Astrocyte of the spinal cord (primary cell): ENCODE measurements around the gene TTLL11.

Source experiments
- DNase-seq: peaks from one replicate; pipeline ENCODE4 v3.0.0; 2011; ENCODE audit warnings: low read depth, low spot score
- H3K4me3 ChIP-seq: 2 replicates; pipeline ENCODE4 v1.5.1; 2011; ENCODE audit warnings: low read depth, mild to moderate bottlenecking, low read length, moderate library complexity
- in situ Hi-C: cut with HindIII; loops from 2 replicates; pipeline ENCODE4 v1.10.0; 2017; ENCODE audit warnings: low sequenced_read_pairs
- TF ChIP-seq, protein P1 (sequence below): IDR thresholded peaks from 2 replicates; pipeline ENCODE4 v1.5.1; 2012; ENCODE audit warnings: low read depth, mild to moderate bottlenecking, low read length, inconsistent platforms

TTLL11 gene

DNA sequence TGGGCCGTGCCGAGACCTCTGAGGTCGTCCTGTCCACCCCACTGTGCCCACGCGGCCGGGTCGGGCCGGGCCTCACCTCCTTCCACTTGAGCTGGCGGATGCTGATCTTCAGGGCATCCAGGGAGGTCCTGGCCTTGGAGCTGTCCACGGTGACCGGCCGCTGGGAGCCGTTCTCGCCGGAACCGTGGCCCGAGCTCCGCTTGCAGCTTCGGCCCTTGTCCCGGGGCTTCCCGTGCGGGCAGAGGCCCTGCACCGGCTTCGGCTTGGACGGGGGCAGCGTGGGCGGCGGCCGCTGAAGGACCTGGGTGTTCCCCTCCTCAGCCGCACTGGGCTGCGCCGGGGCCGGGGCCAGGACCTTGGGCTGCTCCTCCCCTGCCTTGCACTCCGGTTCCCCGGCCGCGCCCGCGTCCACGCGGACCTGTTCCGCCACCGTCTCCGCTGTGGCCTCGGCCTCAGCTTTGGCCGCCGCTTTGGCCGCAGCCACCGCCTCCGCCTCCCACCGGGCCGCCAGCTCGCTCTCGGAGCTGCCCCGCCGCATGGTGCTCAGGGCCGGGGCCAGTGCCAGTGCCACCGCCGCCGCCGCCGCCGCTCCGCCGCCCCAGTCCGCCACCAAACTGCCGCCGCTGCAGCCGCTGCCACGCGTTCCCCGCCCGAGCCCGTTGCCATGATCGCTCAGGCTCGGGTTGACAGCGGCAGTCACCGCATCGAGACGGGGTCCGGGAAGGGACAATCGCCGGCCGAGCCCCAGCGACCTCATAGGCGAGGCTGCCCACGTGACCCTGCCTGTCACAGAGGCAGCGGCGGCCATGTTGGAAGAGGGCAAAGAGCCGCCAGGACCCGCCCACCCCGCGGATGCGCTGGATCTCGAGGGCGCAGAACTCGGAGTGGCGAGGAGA, at the start of gene TTLL11:
TSS of gene TTLL11 (minus strand) at position 698 of the 896 bp plus-strand sequence. CDS start at position 538, 160 bp downstream.
- peak within 1 kb of the TSS; percentile 64 for H3K4me3 ChIP-seq
- TF ChIP-seq, protein P1, sequence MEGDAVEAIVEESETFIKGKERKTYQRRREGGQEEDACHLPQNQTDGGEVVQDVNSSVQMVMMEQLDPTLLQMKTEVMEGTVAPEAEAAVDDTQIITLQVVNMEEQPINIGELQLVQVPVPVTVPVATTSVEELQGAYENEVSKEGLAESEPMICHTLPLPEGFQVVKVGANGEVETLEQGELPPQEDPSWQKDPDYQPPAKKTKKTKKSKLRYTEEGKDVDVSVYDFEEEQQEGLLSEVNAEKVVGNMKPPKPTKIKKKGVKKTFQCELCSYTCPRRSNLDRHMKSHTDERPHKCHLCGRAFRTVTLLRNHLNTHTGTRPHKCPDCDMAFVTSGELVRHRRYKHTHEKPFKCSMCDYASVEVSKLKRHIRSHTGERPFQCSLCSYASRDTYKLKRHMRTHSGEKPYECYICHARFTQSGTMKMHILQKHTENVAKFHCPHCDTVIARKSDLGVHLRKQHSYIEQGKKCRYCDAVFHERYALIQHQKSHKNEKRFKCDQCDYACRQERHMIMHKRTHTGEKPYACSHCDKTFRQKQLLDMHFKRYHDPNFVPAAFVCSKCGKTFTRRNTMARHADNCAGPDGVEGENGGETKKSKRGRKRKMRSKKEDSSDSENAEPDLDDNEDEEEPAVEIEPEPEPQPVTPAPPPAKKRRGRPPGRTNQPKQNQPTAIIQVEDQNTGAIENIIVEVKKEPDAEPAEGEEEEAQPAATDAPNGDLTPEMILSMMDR: no peak
- in situ Hi-C loops: no loop called here
- peak; percentile 93 for DNase-seq

GRCh38 chr9:122141671-122142070, 48.6 kb upstream of the TTLL11 start:
- in situ Hi-C loops: no loop called here
- no peak overlapping the region for H3K4me3 ChIP-seq
- DNase-seq: no peak
- TF ChIP-seq, protein P1: no peak

GRCh38 chr9:122140368-122141193, 47.5 kb upstream of the TTLL11 start:
- in situ Hi-C loops: no loop called here
- TF ChIP-seq, protein P1: no peak
- no peak for DNase-seq
- H3K4me3 ChIP-seq: no peak overlapping the region

DNA sequence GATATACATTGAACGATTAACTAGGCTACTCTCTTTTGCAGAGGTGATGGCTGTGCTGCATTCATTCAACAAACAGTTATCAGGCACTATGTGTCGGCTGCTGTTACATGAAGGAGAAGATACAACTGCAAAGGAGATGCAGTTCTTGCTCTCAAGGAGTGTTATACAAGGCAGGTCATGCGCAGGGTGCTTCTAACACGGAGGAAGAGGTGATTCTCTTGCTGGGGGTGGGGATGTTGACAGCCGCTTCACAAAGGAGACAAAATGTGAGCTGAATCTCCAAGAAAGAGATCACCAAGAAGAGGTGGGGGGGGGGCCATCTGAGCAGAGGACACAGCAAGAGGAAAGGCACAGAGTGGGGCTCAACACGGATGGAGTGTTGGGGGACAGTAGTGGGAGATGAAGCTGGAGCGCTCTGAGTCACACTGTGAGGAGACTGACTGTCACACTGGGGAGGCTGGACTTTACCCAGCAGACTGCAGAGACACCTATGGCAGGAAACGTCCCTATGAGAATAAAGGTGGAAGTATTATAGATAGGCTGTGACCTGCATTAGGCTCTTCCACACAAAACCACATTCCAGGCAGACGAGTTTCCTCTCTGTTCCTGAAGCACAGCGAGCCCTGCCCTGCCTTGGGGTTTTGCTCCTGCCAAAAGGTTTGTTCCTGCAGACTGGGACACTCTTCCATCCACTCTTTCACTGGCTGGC, 45.6 kb upstream of the TTLL11 start:
- no peak overlapping the region for H3K4me3 ChIP-seq
- in situ Hi-C loops: no loop called here
- TF ChIP-seq, protein P1: no peak
- no peak for DNase-seq

DNA sequence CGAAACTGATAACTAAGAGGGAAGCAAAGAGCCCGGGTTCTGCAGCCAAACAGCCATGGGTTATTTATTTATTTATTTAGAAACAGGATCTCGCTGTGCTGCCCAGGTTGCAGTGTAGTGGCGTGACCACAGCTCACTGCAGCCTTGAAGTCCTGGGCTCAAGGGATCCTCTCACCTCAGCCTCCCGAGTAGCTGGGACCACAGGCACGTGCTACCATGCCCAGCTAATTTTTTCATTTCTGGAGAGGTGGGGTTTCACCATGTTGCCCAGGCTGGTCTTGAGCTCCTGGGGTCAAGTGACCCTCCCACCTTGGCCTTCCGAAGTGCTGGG, 42.4 kb upstream of the TTLL11 start:
- in situ Hi-C loops: no loop called here
- DNase-seq: no peak
- TF ChIP-seq, protein P1: no peak
- no peak overlapping the region for H3K4me3 ChIP-seq

DNA sequence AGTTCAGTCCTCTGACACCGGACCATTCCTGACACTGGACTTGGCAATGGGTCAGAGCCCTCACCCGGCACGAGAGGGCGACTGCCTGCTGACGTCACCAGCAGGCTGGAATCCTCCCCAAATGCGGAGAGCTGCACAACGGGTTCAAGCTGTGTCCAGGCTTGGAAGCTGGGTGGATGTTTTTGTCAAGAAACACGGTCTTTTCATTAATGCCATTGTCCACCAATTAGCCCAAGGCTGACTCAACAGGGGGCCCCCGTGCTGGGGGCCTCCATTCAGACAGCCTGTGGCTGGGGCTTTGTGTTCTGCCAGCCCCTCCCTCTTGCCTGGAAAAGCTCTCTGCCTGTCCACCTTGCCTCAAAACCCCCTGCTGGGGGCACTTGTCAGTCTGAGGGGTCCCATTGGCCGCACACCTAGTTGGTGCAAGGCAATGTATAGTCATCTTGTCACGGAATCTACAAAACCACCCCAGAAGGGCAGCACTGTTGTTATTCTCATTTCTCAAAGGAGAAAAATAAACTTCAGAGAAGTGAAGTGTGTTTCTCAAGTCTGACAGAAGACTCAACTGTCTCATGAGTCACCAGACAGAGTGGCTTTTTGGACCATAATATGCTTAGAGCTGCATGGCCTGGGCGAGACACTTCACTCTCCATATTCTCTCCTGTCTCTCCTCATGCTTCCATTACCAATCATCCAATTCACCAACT, 41.9 kb upstream of the TTLL11 start:
- TF ChIP-seq, protein P1: no peak
- peak; percentile 7 for DNase-seq
- H3K4me3 ChIP-seq: no peak overlapping the region
- in situ Hi-C loops: no loop called here
